HL-60/S4 treated with retinoic acid at 250 ng/mL for 4 days and 3 days (cell line): Measurements from ENCODE around the gene NAV3.

Experiments
- in situ Hi-C: fragments of 300-500 bp; cut with MboI; formaldehyde crosslinking; loops from 2 replicates; pipeline ENCODE4 v1.7.0; 2022; ENCODE audit warnings: low sequenced_read_pairs

Gene NAV3

DNA sequence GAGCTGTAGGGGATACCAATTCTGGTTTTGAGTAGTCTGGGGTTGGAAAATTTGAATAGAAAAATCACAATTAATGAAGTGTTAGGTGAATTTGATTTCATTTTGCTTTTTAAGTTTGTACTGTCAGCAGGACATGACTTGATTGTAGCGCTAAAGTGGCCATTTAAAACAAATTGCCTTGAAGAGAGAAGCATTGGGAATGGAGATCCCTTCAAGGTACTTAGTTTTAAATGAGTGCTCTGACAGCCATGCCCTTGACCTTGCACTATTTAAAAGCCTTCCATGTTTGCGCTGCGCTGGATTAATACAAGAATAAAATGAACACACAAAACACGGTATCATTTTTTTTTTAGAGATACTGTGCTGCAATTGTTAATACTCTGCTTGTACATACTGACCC lies 345.9 kb downstream of the NAV3 start:
- in situ Hi-C loops: no loop called here

DNA sequence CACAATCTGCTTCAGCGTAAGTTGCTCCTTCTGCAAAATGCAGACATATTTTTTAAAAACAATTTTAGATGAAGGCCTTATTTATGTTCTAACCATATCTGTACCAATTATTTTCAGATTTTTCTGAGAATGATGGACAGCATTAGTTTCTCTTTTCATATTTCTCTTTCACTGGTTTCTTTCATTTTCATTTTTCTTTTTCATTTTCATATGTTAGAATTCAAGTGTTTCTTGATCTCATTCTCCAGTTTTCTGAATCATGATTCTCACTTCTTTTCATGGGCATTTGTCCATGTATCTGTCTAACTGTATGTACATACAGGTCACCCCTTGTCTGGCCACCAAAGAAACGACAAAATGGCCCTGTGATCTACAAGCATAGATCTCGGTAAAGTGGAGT lies 346.6 kb downstream of the NAV3 start:
- in situ Hi-C loops: no loop called here

DNA sequence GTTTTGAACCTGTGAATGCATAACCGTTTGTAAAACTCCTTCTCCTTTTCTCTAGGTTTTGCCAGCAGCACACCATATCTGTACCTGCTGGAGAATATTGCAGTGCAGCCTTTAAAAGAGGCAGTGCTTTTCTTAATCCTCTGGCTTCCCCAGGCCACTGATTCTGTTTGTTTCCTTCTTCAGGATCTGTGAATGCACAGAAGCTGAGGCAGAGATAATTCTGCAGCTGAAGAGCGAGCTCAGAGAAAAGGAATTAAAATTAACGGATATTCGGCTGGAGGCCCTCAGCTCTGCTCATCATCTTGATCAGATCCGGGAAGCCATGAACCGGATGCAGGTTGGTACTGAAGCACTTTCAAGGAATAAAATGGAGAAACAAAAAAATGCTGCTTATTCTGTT lies 348.7 kb downstream of the NAV3 start:
- in situ Hi-C loops: no loop called here

DNA sequence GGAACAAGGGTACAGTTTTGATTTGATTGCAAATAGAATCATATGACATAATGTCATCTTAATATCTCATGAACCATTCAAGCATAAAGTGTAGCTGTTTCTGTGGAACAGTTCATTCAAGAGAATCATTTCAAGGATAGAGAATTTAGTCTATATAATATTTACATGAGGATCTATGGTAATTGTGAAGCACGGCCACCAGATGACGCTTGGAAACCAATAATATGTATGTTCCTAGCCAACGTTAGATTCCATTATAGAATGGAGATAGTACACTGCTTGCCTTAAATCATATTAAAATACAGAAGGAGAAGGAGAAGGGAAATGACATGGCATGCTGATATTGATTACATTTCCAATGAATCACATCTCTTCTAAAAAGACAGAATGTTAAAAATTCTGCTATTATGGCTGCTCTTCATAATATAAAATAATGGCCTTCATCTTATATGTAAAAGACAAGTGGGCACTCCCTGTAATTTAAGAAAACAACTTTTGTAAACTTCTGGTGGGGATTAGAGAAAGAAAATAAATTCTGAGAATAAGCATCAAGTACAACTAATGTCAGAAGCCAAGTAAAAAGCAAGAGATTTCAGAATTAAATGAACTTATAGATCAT lies 351.0 kb downstream of the NAV3 start:
- in situ Hi-C loops: no loop called here

DNA sequence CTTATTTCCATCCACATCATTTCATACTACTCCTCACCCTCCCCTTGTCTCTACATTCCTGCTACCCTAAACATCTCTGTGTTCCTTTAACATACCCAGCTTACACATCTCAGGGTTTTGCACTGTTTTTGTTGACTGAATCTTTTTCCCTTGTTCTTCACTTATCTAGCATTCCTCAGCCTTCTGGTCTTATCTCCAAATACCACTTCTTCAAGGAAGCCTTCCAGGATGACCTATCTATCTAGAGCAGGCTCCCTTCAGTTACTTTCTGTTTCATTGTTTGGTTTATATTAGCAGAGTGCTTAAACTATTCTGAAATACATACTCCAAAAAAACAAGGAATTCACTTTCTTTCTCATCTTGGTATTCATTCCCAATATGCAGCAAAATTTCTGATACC lies 353.1 kb downstream of the NAV3 start:
- in situ Hi-C loops: no loop called here

DNA sequence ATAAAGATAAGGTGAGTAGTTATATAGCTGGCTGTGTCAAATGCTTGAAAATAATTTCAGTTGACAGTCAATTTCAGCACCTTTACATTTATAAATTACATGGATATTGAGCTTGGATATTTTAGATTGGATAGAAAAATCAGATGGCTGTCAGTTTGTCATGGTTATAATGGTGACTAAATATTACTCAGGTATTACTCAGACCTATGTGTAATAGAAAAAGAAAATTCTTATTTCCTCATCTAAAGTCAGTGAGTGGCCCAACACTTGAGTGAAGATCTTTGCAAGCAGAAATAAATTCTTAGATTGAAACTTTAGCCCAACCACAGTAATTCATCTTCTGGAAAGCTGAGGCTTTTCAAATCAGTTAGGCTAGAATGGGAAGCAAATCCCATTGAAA lies 354.4 kb downstream of the NAV3 start:
- in situ Hi-C loops: no loop called here

DNA sequence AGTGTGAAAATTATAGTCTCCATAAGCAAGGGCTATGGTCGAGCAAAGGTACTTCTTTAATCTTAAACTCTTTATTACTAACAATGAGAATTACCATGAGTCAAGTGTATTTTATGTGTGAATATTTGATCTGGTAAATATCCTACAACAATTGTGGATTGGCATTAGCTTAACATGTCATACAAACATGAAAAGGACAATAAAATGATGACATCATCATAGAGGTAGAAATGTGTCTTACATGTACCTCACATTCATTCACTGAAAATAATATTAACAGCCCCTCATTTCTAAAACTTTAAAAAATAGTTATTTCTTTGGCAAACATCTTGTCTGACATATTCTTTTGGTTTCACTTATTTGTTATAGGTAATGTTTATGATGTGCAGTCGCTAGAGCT lies 355.0 kb downstream of the NAV3 start:
- in situ Hi-C loops: no loop called here

DNA sequence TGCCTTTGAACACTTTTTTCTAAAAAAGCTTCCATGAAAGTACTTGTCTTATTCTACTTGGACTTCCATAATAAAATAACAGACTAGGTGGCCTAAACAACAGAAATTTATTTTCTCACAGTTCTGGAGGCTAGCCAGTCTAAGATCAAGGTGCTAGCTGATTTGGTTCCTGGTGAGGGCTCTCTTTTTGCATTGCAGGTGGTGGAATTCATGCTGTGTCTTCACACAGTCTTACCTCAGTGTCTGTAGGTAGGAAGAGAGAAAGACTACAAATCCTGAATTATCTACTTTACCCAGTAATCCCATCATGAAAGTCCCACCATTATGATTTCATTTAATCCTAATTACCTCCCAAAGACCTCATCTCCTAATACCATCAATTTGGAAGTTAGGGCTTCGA lies 356.0 kb downstream of the NAV3 start:
- in situ Hi-C loops: no loop called here

DNA sequence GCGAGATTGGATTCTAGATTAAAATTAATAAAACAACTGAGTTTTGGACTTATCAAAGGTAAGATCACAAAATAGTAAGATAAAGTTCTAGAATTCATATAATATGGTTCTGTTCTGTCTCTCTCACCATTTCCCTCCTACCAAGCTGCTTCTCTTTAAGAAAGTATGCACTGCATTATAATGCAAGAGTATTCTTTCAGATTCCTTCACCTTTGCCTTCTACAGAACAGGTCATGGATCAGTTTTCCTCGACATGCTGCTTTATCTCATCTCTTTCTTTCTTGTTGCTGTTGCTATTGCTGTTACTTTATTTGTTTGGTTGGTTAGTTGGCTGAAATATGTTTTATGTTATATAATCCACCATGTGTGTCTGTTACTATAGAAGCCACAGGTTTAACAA lies 357.0 kb downstream of the NAV3 start:
- in situ Hi-C loops: no loop called here

DNA sequence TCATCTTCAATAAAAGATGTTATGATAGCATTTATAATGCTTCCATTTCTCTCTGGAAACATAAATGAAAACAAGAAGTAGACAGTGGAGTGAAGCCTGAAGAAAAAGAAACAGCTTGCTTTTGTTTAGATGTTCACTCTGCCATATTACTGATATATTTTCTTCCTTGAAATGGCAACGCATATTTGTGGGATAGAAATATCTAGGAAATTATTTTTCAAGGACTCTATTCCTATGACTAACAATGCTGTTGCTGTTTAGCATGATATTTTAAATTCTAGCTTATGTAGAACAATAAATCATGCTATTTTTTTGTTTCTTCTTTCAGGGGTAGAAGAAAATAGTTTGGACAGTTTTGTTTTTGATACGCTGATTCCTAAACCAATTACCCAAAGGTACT lies 359.0 kb downstream of the NAV3 start:
- in situ Hi-C loops: no loop called here

DNA sequence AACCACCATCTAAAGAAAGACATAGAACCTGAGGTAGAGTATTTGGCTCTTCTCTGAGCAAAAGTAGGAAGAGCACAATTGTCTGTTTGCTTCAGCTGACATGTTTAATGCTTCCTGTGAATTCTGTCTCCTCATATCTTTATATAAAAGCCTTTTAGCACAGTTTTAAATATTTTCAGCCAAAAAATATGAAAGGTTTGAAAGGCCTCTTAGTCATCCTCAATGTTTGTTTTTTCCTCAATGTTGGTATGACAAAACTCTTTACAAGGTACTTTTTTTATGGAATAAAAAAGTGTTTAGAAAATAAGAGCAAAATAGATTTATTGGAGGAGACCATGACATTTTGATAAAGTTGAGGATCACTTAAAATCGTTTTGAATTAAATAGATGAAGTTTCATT lies 360.9 kb downstream of the NAV3 start:
- in situ Hi-C loops: no loop called here

DNA sequence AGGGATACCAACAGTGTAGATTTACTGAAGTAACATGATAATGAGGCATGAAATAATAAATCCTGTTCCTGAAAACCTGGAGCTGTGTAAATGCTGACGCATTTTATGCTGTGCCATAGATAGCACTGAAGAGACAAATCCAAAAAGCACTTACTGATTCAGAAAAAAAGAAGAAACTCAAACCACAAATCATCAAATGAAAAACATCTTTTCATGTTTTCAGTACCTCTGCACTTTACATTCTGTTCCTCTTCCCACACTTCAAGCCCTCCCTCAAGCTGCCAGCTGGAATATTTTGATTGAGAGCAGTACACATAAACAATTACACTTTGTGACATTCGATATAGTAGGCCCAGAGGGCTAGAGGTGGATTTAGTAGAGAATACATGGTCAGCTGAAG lies 362.3 kb downstream of the NAV3 start:
- in situ Hi-C loops: no loop called here

DNA sequence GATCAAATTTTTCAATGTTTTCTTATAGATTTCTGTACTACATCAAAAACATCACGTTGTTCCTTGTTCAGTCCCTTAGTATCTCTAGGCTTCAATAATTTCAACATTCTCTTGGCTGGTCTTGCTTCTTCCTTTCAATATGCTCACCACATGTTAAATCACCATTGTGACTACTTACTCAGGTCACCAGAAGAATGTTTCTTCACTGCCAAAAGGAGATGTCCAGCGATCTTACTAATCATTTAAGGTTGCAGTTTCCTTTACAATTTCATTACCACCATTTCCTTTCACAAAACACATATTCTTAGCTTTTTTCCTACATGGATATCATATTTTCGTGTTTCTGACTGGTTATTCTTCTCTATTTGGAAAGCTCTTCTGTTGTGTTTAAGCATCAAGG lies 363.8 kb downstream of the NAV3 start:
- in situ Hi-C loops: no loop called here

DNA sequence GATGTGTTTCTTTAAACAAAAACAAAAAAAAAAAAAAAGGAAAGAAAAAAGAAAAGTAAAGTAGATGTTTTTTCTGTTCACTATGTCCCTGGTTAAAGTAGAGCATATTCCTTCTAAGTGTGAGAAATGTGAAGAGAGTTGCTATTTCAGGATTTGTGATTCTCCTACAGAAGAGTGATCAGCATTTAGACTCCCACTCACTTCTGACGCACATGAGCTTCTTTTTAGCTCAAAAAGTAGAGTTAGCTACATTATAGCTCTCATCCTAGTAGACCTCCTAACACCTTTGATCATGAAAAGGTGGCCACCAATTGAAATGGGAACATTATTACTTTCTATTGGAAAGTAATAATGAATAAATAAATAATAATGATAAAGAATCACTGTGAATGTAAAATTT lies 368.2 kb downstream of the NAV3 start:
- in situ Hi-C loops: no loop called here

DNA sequence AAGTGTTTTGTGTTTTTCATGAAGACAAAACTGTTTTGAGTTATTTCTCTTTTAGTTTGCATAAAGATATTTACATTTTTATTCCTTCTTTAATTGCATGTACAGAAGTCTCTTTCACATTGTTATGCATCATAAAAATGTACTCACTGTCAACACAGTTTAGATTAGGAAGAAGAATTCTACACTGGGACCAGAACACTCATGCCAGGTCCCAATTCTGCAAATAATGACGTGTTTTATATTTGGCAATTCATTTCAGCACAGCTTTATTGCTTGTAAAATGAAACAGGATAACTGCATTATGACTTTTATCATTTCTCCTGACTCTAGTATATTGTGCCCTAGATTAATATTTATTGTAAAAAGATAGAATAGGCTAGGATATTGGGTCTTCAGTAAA lies 369.2 kb downstream of the NAV3 start:
- in situ Hi-C loops: no loop called here

DNA sequence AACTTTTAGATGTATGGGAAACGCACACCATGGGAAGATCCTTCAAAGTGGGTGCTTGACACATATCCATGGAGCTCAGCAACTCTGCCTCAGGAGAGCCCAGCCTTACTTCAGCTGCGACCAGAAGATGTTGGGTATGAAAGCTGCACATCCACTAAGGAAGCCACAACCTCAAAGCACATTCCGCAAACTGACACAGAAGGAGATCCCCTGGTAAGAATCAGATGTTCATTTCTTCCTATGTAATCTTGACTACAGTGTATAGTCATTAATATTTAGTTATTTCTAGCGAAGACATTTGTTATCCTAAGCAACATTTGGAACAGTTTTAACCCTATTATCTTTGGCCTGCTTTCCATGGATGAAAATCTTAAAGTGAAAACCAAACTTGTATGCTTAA lies 374.2 kb downstream of the NAV3 start:
- in situ Hi-C loops: no loop called here

DNA sequence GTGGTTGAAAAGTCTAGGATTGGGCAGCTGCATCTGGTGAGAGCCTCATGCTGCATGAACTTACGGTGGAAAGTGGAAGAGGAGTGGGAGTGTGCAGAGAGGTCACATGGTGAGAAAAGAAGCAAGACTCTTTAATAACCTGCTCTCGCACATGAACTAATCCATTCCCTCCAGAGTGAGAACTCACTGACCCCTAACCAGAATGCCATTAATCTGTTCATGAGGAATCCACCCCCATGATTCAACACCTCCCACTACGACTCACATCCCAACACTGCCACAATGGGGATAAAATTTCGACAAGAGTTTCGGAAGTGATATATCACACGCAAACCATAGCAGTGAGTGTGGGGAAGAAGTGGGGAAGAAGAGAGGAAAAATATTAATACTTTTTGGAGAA lies 377.4 kb downstream of the NAV3 start:
- in situ Hi-C loops: no loop called here

DNA sequence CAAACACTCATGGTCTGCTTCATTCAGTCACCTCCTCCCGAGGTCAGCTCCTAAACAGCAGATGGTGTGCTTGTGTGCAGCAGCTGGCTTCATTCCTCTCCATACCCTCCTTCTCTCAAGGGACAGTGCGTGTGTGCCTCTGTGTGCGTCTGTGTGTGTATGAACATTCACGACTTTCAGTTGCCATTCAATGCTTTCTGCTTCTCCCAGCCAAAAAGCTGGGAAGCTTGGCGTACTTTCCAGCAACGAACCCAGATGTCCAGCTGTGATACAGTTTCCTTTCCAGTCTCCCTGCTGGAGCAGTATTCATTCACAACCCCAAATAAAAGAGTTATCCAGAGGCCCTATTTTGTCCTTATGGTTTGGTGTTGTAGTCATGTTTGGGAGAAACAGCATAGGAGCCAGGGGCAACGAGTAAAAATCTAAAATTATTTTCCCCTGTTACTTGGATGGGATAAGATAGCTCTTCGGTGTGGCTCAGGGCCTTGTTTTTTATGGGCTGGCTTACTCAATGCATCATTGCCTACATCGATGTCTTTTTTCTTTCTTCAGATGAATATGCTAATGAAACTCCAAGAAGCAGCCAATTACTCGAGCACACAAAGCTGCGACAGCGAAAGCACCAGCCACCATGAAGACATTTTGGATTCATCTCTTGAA lies 379.3 kb downstream of the NAV3 start:
- in situ Hi-C loops: no loop called here

DNA sequence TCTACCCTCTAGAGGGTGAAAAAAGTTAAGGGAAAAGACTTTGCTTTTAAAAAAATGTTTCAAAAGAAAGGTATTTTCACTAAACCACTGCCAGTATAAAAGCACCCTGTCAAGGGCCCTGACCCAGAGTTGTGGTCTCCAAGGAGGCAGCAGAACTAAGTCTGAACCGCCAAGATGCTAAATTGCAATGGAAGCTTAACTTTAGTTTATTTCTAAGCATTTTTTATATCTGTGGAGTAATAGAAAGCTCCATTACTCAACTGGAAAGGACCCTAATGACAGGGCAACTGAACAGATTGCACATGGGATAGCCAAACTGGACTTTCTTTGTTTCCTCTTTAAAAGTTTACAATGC lies 379.8 kb downstream of the NAV3 start:
- in situ Hi-C loops: no loop called here

DNA sequence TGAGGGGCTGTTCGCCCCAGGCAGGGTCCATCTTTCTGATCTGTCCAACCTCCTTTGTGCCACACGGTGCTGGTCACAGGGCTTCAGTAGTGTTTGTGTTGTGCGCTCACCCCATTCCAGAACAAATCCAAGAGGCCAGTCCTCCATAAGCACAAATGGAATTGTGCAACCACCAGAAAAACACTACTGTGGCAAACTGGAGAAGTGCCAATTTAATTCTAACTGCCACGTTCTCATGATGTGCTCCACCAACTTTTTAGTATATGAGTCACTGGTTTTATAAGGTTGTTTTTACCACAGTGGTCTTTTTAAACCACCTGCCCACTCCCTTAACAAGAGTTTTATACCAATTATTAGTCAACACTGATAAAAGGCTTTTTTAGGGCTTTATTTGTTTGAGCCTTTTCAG lies 380.2 kb downstream of the NAV3 start:
- in situ Hi-C loops: no loop called here

DNA sequence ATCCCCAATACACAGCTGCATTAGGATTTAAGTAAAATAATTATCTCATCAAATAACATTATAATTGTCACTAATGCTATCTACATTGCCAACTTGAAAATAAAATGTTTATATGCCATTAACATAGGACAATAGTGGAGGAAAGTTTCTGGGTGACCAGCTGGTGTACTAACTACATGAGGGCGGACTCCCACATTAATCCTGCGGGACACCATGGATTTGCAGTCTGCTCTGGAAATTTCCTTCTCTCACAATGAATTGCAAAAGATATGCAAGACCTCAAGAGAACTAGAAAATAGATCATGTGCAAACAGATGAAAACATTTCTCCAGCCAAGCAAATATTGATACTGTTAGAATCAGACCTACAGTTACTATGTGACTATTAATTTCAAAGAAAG lies 390.1 kb downstream of the NAV3 start:
- in situ Hi-C loops: no loop called here

DNA sequence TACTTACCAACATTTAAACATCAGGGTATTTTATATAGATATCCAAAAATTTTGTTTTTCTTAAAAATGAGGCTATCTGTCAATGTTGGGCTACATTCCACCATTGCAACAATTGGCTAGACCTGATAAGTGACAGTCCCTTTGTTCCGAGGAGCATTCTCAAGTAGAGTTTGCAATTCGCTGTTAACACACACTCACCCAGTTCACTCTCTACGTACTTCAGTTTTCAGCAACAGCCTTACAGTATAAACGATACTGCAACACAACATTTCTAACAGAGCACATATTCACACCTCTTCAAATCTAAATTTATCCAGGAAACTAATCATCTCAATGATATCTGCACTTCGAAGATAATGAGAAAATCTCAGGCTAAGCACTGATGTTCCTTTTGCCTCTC lies 393.5 kb downstream of the NAV3 start:
- in situ Hi-C loops: no loop called here

DNA sequence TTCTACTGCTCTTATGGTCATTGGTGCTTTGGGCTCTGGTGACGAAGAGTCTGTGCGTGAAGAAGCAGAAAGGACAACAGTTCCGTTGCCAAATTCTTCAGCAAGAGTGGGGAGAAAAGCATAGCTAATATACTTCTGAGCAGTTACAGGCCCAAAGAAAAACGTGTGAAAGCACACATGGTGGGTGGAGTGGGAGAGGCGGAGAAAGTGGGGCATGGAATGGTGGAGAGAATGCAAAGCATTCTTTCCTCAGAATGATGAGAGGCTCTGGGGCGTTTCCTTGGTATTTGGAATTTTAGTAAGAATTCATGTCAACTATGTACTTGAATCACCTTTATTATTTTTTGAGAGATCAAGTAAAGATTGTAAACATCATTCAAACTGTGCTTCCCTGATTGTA lies 396.1 kb downstream of the NAV3 start:
- in situ Hi-C loops: no loop called here
